Stimulated activated CD8-positive, alpha-beta memory T cell treated with anti-CD3 and anti-CD28 coated beads, Interleukin-12 subunit alpha, Interleukin-12 subunit beta, amount 100 ng/mL, for 24 hours (primary cell): ENCODE results near the gene TRIM42.

Source experiments
- DNase-seq: peaks from one replicate; pipeline ENCODE4 v3.0.0-alpha.2; 2020; ENCODE audit errors: extremely low read depth

TRIM42 gene

DNA sequence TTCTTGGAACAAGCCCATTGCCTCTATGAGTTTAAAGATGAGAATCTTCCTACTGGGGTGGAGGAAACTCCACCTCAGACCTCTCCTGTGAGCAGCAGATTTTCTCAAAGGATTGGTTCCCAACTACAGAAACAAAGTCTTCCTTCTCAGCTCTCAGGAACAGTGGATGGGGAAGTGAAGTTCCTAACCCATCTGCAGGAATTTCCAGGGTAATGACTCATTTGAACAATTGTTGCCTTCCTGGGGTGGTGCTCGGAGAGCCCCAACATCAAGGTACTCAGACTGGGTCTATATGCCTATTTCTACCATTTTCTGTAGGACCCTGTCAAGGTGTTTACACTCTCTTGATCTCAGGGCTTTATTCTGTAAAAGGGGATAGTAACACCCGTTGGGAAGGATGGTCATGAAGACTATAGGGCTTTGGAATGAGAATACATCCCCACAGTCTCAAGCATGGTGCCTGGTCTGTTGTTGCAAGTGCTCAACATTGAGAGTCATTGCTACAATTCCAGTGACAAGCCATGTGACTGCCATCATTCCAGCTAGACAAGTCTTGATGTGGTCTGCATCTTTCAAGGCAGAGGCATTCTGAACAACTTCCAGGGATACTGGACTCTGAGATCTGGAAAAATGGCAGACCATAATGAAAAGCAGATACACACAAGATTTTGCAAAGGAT lies 33.0 kb downstream of the TRIM42 start:
- no peak for DNase-seq

DNA sequence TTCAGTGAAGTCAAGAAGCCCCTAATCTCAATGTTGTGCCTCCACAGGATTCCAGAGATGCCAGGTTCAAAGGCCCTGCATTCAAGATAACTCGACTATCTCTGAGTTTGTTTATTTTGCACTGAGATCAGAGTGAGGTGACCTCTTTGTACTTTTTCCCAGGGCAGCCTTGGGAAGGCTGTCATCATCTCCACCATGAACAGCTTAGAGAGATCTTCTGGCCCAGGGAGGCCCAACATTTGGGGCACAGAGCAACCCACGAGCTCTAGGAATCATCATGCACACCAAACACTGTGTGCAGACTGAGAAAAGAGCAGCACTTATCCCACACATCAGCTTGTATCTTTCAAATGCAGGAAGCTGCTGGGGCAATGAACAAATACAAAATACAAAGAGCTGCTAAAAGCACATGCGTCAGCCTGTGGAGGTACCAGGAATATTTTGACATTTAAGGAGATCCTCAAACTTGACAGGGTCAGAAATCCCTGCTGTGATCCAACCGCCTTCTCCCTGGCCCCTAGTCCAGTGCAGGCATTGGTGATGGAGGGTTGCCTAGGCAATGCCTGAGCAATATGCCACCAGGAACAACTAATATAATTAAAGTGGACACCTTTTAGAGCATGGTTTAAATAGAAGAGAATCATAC lies 33.6 kb downstream of the TRIM42 start:
- DNase-seq = no peak

DNA sequence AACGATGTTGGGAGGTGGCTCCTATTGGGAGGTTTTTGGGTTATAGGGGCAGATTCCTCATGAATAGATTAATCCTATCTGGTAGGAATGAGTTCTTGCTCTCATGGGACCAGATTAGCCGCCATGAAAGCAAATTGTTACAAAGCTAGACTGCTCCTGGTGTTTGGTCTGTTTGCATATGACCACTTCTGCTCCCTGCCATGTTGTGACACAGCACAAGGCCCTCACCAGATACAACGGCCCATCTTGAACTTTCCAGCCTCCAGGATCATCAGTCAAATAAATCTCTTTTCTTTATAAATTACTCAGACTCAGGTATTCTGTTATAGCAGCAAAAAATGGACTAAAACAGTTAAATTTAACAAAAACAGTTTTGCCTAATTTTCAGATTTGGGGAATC lies 34.4 kb downstream of the TRIM42 start:
- no peak for DNase-seq

DNA sequence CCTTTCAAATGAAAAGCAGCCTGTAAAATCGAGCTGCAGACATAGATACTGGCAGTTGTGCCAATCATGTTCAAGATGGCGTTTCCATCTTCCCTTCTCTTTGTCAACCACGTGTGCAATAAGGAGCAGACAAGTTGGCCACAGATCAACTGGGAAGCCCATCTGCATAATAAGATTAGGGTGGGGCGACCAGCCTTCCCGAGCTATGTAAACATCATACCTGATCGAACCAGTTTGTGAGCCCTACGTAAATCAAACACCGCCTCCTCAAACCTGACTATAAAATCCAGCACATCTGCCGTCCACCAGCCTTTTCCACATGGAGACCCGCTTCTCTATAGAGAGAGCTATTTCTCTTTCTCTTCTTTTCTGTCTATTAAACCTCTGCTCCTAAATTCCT lies 37.2 kb downstream of the TRIM42 start:
- no peak for DNase-seq

DNA sequence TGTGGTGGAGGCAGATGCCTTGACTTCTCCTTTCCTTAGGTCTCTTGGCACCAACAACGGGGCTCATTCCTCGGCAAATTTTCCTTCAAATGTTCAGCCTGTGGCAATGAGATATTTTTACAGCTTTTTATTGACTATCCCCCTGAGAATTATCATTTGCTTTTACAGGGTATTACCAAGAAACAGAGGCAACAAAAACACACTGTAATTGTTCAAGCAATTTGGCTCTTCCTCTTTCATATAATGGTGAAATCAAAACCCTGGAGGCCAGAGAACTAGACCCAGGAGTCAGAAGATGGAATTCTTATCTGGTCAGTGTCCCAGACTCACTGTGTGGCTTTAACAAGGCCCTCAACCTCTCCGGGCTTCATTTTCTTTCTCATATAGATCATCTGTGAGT lies 40.1 kb downstream of the TRIM42 start:
- DNase-seq = no peak

DNA sequence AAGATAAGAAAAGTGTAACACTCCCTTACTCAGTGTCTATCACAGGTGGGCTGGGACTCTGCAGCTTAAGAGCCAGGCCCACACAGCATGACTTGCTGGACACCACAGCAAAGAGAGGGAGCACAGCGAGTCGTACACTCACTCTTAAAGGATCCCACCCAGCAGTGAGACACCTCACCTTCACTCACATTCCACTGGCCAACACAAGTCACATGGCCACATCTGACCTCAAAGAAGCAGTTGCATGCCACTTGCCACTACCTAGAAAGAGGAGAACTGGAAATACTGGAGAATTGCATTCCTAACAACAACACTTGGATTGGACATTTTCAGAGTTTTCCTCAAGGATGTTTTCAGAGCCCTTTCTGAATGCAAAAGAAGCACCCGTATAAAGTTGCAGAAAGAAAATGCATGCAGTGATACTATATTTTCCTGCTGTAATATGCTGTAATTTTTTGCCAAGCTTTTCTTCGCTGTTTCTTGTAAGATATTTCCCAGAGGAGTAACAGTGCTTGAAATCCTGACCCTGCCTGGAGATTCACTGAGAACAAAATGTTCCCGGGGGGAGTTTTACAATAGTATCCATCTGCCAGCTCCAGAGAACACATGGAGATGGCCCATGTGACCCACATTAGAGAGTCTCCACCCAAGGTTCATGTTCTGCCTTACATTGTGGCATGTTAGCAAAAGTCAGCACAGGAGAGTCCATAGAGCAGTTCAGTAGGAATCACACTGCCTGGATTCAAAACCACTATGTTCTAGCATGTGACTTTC lies 42.2 kb downstream of the TRIM42 start:
- no peak for DNase-seq

DNA sequence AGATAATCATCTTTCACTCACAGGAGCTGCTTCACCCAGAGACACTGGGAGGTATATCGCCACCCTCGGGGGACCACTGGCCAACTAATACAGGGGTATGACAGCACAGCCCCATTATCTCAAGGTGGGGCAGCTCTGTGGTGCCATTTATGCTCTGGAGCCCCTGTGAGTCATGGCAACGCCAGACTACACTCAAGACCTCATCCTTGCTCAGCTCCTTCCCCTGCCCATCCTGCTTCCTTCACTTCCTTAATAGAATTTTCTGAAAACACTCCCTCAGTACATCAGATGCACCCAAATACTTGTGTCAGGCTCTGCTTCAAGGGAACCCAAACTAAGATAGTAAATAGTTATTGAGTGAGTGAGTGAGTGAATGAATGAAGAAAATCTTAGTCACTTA lies 45.7 kb downstream of the TRIM42 start:
- DNase-seq = no peak

DNA sequence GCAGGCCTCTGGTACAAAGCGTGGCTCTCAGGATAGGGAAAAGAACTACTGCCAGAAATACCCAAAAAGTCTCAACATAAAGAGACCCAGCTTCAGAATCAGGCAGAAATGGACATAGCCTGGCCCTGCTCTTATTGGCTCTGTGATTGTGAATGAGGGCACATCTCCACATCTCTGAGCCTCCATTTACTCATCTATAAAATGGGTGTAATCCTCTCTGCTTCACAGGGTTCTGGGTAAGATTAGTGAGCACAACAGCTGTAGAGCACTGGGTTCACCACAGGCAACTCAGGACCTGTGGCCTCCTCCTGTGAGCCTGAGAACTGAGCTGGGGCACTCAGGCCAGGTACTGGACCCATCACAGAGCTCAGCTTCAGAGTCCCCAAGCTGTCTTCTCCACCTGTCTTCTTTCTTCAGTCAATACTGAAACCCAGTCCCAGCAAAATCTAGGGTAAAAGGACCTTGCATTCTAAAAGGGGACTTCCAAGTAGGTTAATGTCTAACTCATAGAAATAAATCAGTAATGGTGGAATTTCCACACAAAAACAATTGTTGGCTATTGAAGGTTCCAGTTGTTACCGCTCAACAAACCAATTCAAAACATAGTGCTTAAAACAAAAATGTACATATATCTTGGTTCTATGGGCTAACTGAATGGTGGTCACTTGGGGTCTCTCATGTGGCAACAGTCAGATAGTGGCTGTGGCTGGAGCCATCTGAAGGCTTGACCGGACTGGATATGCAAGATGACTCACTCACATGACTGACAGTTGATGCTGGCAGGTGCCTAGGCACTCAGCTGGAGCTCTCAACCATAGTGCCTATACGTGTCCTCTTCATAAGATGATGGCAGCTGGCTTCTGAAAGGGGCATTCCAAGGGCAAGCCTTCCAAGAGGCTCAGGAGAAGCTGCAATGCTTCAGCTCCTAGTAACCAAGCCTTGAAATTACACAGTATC lies 47.3 kb downstream of the TRIM42 start:
- DNase-seq = no peak

DNA sequence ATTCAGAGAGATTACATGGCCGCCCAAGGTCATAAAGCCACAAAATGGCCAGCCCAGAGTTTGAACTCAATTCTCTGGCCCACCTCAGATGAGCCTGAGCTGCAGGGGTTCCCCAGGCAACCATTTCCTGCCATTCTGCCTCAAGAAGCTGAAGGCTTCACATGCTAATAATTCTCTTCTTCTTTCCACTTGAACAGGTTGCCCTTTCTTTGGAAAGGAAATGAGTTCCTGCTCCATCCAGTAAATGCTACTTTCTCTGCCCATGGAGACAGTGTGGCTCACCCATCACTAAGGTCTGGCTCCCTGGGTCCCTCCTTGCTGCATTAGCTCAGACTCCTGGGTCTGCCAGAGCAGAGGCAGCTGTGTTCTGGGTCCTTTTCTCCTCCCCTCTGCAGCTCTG lies 48.2 kb downstream of the TRIM42 start:
- no peak for DNase-seq

DNA sequence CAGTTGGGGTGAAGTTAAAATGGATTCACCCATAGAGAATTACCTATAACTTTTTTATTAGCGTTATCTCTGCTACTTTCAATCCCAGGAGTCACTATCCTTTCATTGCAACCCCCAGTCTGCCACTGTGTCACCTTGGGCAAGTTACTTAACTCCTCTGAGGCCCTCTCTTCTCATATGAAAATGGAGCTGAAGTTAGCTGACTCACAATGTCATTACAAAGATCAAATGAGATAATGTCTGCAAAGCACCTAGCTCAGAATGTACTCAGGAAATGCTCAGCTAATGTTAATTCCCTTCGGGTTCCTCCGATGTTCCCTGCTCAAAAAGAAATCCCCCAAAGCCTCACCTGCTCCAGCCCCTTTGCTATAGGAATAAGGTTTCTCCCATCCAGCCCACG lies 50.0 kb downstream of the TRIM42 start:
- no peak for DNase-seq

DNA sequence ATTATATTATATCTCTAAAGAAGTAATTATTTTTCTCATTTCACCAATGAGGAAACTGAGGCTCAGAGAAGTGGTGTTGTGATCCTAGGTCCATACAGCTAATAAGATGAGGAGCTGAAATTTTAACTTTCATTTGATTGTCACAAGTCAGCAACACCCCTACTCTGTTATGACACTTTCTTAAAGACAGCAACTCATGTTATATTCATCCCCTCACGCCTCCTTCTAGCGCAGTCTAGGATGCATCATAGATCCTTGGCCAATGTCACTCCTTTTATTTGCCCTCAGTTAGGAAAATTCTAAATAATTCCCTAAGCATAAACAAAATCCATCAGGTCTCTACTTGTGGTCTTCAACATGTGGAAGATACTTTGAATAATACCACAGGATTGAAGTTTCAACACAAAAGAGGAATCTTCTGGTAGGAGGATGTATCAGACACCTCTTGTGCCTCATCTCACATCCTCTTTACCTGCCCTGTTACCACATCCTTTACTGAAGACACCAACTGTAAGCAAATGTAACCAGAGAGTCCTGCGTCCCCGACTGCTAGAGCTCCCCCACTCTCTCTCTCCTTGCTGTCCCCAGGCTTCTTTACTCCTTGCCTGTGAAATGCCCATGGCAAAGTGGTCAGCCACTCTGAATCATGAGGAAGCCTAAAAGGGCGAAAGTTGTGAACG lies 53.7 kb downstream of the TRIM42 start:
- no peak for DNase-seq

DNA sequence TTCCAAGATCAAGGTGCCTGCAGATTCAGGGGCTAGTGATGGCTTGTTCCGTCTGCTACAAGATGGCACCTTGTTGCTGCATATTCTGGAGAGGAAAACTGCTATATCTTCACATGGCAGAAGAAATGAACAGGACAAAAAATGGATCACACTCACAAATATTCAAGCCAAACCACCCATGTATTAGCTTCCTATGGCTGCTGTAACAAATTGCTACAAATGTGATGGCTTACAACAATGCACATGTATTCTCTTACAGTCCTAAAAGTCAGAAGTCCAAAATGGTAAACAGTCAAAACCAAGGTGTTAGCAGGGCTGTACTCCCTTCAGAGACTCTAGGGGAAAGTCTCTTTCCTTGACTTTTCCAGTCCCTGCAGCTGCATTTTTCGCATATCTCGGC lies 55.8 kb downstream of the TRIM42 start:
- DNase-seq = no peak

DNA sequence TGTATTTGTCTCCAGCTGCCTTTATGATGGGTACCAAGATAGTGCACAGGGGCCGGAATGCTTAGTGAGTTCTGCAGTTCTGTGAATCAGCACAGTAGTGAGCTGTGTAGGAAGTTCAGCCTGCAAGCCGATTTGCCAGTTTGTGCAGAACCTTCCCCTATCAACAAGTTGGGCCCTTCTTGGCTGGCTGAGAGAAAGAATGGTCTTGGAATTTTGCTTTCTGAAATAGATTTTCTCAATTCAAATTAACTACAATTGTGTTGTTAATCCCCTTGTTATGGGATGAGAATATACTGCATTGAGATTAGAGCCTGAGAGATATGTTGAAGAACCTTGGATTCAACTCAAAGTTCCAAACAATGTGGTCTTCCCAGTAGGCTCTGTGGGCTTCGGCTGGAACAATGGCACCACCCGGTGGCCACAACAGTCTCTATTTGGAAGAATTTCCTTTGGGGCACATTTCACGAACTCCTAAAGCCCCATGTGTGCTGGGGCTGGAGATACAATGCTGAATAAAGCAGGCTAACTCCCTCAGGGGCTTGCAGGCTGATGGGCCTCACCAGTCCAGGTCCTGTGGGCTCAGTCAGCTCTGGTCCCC lies 59.1 kb downstream of the TRIM42 start:
- no peak for DNase-seq

DNA sequence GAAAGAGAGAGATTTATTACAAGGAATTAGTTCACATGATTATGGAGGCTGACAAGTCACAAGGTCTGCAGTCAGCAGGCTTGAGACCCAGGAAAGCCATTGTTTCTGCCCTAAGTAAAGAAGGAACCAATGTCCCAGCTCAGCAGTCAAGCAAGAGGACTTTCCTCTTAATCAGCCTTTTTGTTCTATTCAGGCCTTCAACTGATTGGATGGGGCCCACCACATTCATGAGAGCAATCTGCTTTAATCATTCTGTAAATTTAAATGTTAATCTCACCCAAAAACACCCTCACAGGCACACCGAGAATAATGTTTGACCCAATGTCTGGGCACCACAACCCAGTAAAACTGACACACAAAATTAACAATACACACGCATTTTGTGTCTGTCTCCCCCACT lies 64.3 kb downstream of the TRIM42 start:
- no peak for DNase-seq

DNA sequence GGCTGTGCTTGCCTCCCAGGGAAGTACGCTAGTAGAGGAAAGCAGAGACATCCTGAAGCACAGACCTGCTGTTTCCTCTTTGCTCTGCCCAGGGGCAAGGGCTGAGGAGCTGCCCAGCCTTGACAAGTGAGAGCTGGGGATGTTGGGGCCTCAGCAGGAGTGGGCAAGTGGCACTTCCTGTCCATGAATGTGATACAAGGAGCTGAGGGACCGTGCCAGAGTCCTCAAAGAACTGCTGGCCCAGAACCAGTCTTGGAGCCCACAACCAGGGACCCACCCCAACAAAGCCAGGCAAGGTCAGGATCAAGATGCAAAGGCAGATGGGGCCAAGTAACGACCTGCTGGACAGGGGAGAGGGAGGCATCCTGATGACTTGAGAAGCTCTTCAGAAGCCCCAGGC lies 70.3 kb downstream of the TRIM42 start:
- no peak for DNase-seq

DNA sequence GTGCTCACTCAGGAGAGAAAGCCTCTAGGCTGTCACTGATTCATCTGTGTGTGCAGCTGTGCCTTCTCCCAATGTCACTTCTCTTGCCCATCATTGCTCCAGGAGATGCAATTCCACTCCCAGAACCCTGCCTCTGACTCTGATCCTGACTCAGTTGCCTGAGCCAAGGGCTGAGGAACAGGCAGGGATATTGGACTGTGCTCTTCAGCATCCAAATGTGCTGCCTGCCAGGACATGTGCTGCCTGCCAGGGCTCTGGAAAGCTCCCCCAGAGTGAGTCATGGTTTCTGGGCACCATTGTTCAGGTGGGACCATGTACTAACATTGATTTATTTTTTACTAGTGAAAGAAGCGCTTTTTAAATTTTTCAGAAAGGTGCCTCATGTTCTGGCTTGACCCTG lies 71.0 kb downstream of the TRIM42 start:
- DNase-seq = no peak
